NCI-H2196 (cell line): ENCODE results near the gene ATP8A2.
"Not testable (repeated sequence)": the region's sequence is repeated elsewhere in the genome, so short reads cannot be mapped to it uniquely, and the experiment has no call there.

Experiments used
- DNase-seq: peaks from one replicate; lab custom pipeline; 2025; ENCODE audit not compliant: unreplicated experiment; lab: John Stamatoyannopoulos, UW

Gene ATP8A2

GRCh38 chr13:25529425-25529824, 157.7 kb downstream of the ATP8A2 start:
- DNase-seq, result no peak

DNA sequence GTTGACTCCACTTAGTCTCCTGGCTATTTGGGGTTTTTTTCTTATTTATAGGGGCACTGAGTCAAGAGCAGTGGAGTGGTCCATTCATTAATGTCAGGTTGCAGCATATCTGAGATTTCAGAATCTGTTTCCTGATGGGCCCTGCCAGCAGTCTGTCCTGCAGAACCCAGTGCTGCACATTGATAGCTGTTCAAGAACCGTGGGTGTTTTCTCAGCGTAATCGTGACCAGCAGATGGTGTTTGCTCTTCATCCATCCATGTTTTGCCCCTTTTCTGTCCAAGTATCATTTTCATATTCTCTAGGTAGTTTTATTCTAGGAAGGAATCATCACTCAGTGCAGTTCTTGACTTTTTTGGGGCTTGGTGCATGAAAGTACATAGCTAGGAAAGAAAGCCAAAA, 166.5 kb downstream of the ATP8A2 start:
- DNase-seq, result no peak

- DNase-seq, result no peak
Measured at GRCh38 chr13:25541434-25542123, 169.8 kb downstream of the ATP8A2 start.

GRCh38 chr13:25548991-25549390, 177.2 kb downstream of the ATP8A2 start:
- not testable (repeated sequence) for DNase-seq

- no peak for DNase-seq
Measured at GRCh38 chr13:25561812-25562211, 190.0 kb downstream of the ATP8A2 start.

- DNase-seq, result no peak
Measured at GRCh38 chr13:25570185-25570584, 198.4 kb downstream of the ATP8A2 start.

- no peak for DNase-seq
Measured at GRCh38 chr13:25571237-25571636, 199.5 kb downstream of the ATP8A2 start.

DNA sequence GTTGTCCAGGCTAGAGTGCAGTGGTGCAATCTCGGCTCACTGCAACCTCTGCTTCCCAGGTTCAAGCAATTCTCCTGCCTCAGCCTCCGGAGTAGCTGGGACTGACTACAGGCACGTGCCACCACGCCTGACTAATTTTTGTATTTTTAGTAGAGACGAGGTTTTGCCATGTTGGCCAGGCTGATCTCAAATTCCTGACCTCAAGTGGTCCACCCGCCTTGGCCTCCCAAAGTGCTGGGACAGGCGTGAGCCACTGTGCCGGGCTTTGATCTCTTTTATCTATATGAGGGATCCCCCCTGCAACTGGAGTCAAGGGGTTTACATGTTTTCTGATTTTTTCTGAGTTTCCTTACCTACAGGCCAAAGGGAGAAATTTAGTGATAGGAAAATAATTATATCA, 200.4 kb downstream of the ATP8A2 start:
- DNase-seq, result not testable (repeated sequence)

- DNase-seq, result peak; percentile 76
Measured at GRCh38 chr13:25574437-25575411, 202.9 kb downstream of the ATP8A2 start.

- no peak for DNase-seq
Measured at GRCh38 chr13:25575562-25575961, 203.8 kb downstream of the ATP8A2 start.

GRCh38 chr13:25578526-25578925, 206.8 kb downstream of the ATP8A2 start:
- DNase-seq, result no peak

DNA sequence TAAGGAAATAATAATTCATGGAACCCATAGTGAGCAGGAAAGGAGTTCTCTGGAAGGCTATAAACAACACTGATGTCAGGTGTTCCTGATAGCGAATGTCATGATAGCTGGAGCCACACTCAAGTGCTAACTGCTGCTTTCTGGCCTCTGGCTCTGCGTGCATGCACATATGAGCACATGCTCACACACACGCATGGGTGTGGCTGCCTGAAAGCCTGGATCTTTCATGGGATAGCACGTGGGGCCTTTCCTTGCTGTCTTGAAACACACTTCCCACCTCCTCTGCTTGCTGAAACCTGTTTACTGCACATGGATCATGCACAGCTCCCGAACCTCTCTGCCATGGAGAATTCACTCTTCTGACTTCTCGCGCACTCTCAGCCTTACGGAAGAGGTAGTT, 207.4 kb downstream of the ATP8A2 start:
- DNase-seq, result no peak

GRCh38 chr13:25581351-25581750, 209.6 kb downstream of the ATP8A2 start:
- no peak for DNase-seq

GRCh38 chr13:25584087-25584486, 212.3 kb downstream of the ATP8A2 start:
- no peak for DNase-seq

GRCh38 chr13:25585000-25585399, 213.2 kb downstream of the ATP8A2 start:
- no peak for DNase-seq

GRCh38 chr13:25587326-25587980, 215.7 kb downstream of the ATP8A2 start:
- DNase-seq, result no peak

DNA sequence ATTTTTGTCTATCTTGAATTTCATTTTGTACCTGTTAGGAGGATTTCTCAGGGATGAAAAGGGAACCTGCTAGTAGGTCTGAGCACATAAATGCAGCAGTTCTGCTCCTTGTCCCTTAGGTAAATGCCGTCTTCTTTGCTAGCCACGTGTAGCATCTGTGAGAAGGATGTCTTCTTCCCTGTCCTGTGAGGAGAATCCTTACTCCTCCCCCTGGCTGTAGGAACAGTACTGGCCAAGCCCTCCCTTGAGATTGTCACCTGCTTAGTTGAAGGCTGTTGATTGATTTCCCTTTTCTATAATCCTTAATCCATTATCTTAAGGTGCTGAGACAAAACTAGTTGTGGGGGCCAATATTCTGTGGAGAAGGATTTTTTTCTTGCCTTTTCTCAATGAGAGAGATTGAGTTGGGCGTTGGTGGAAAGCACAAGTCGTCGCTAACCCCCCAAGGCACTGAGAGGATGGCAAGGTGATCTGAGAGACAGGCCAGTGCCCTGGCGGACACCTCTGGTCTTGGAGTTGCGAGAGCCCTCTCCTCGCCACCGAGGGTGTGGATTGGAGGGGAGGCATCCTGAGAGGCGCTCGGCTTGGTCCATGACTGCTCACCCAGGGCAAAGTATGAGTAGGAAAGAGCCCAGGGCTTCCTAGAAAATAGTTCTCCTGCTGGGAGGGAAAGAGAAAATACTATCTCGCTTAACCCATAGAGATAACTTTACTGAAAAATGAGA, 216.7 kb downstream of the ATP8A2 start:
- DNase-seq, result no peak

- no peak for DNase-seq
Measured at GRCh38 chr13:25598421-25598820, 226.6 kb downstream of the ATP8A2 start.

DNA sequence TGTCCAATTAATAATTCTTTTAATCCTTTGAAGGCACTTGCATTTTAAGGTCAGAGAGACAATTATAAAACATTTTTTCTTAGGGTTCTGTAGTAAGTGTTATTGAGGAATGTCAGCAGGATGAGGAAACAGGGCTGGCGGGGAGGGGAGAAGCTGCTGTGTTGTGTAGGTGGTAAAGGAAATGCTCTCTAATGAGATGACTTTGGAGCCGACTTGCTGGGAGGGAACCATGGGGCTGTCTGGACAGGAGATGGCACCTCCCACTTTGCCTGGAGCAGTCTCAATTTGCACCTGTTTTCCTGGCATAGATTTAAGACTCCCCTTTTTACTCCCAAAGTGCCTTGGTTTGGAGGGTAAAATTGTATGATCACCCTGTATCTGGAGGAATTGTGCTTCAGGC, 230.4 kb downstream of the ATP8A2 start:
- DNase-seq, result no peak

GRCh38 chr13:25604106-25604505, 232.3 kb downstream of the ATP8A2 start:
- DNase-seq, result no peak

DNA sequence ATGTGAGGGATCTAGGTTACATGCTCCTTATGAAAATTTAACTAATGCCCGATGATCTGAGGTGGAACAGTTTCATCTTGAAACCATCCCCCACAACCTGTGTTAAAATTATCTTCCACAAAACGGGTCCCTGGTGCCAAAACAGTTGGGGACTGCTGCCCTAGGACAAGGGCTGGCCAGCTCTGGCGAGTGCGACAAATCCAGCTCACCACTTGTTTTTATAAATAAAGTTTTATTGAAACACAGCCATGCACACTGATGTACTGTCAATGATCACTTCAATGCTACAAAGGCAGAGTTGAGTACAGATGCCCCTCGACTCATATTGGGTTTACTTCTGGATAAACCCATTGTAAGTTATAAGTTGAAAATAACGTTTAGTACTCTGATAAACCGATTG, 235.3 kb downstream of the ATP8A2 start:
- no peak for DNase-seq
